ENCODE results near the gene DSCAM.

The DSCAM gene

GRCh38 chr21:40547906-40548513, 298.9 kb downstream of the DSCAM start:
- TF ChIP-seq TAF1 (IDR thresholded peaks at IDR 0.05; ENCODE audit: borderline replicate concordance, low read depth, low read length) (no peak), POLR2AphosphoS5 (IDR thresholded peaks at IDR 0.05; ENCODE audit: low read depth, low read length) (no peak), POLR2A (IDR thresholded peaks at IDR 0.05; ENCODE audit: low read depth, low read length) (no peak)
- DNase-seq (ENCODE audit: insufficient read length) (no peak), FAIRE-seq (no peak)

DNA sequence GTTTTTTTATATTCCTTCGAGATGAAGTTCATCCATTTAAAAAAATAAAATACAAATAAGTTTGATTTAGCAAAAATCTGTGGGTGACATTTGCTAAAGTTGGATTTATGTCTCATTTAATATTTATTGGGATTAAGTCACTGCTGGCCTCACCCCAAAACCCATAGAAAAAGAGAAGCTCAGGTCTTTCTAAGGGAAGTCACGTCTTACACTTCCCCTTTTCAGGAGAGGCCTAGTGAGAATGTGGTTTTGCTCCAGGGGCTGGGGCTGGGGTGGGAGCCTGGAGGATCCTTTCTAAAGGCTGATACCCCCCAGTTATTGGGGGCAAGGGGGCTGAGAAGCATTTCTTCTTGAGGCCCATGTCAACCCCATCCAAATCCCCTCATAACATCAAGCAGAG, 300.3 kb downstream of the DSCAM start:
- FAIRE-seq: no peak
- DNase-seq (ENCODE audit: insufficient read length): no peak
- TF ChIP-seq POLR2A (IDR thresholded peaks at IDR 0.05; ENCODE audit: low read depth, low read length) (no peak), POLR2AphosphoS5 (IDR thresholded peaks at IDR 0.05; ENCODE audit: low read depth, low read length) (no peak), TAF1 (IDR thresholded peaks at IDR 0.05; ENCODE audit: borderline replicate concordance, low read depth, low read length) (no peak)

DNA sequence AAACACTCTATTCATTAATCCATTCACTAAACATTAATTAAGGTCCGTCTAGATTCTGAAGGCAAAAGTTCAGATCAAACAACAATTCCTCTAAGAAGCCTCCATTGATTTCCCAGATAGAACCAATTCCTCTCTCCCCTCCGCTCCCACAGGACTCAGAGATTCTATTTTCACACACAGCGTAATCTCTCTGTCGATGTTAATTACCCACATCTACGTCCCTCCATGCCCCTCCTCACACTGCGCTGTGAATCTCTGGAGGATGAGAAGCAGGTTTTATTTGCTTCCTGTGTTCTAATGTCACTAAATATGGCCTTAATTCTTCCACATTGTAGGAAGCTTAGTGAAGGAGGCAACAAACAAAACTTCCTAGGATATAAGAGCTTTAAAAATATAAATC, 306.7 kb downstream of the DSCAM start:
- FAIRE-seq (no peak), DNase-seq (ENCODE audit: insufficient read length) (no peak)
- no peak for TF ChIP-seq POLR2A (IDR thresholded peaks at IDR 0.05; ENCODE audit: low read depth, low read length)
- no peak for TF ChIP-seq TAF1 (IDR thresholded peaks at IDR 0.05; ENCODE audit: borderline replicate concordance, low read depth, low read length)
- no peak for TF ChIP-seq POLR2AphosphoS5 (IDR thresholded peaks at IDR 0.05; ENCODE audit: low read depth, low read length)

DNA sequence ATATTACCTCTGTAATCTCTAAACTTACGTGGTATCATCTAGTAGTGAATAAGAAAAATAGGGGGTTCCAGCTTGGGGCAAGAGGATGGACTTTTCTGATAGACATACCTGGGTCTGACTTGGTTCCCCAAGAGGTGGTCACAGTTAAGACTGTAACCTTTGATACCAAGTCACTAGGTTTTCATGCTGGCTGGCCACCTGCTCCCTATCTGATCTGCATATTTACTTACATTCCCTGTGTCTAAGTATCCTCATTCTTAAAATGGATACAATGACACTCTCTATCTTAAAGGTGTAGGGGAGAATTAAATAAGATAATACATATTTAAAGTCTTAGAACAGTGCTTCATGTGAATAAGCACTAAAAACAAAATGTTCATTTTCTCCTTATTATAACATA, 312.1 kb downstream of the DSCAM start:
- TF ChIP-seq TAF1 (IDR thresholded peaks at IDR 0.05; ENCODE audit: borderline replicate concordance, low read depth, low read length): no peak
- no peak for TF ChIP-seq POLR2AphosphoS5 (IDR thresholded peaks at IDR 0.05; ENCODE audit: low read depth, low read length)
- no peak for TF ChIP-seq POLR2A (IDR thresholded peaks at IDR 0.05; ENCODE audit: low read depth, low read length)
- no peak for FAIRE-seq
- no peak for DNase-seq (ENCODE audit: insufficient read length)

DNA sequence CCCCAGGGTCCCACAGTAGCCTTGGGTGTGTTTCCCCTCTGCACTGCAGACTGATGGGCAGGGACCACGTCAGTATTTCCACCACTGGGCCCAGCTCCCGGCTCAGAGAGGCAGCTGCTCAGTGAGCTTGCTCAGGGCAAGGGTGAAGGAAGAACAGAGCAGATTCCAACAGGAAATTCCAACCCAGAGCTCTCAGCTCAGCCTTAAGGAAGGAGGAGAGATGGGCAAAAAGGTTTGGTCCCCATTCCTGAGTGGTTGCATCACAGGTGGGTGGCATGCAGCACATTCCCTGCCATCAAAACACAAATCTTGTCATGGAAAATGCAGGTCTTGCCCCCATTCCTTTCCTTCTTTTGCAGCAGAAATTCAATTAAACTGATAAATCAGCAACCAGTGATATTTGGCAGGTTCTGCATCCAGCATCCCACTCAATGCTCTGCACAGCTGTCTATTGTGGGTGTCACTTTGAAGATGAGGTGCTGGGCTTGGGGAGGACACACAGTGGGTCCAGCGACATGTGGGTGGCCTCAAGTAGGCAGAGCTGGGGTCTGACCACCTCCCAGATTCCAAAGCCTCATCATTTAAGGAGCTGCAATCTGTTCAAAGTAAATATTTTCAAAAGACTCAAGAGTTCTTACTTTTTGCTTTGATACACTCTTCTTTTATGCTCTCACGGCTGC, 315.4 kb downstream of the DSCAM start:
- TF ChIP-seq POLR2AphosphoS5 (IDR thresholded peaks at IDR 0.05; ENCODE audit: low read depth, low read length) (no peak), POLR2A (IDR thresholded peaks at IDR 0.05; ENCODE audit: low read depth, low read length) (no peak), TAF1 (IDR thresholded peaks at IDR 0.05; ENCODE audit: borderline replicate concordance, low read depth, low read length) (no peak)
- DNase-seq (ENCODE audit: insufficient read length) (no peak), FAIRE-seq (no peak)

DNA sequence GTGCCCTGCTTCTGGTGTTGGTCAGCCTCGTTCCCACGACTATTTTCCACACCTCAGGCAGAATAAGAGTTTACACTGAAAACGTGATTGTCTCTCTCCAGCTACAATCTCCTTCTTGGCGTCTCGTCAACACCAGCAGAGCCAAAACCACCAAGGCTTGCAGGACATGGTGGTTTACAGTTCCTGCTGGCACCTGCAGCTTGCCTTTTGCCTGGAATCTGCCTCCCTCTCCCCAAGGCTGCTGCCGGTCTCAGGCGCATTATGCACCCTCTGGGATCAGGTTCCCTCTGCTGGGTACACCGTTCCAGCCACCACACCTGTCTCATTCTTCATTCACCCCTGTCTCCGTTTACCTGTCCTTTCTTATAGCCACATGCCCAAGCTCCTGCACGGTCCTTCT, 315.9 kb downstream of the DSCAM start:
- no peak for TF ChIP-seq POLR2AphosphoS5 (IDR thresholded peaks at IDR 0.05; ENCODE audit: low read depth, low read length)
- FAIRE-seq (no peak), DNase-seq (ENCODE audit: insufficient read length) (no peak)

GRCh38 chr21:40517646-40518045, 329.3 kb downstream of the DSCAM start:
- DNase-seq (ENCODE audit: insufficient read length): no peak
- TF ChIP-seq POLR2A (IDR thresholded peaks at IDR 0.05; ENCODE audit: low read depth, low read length) (no peak), TAF1 (IDR thresholded peaks at IDR 0.05; ENCODE audit: borderline replicate concordance, low read depth, low read length) (no peak), POLR2AphosphoS5 (IDR thresholded peaks at IDR 0.05; ENCODE audit: low read depth, low read length) (no peak)
- FAIRE-seq: no peak

GRCh38 chr21:40516335-40516734, 330.6 kb downstream of the DSCAM start:
- no peak for FAIRE-seq

DNA sequence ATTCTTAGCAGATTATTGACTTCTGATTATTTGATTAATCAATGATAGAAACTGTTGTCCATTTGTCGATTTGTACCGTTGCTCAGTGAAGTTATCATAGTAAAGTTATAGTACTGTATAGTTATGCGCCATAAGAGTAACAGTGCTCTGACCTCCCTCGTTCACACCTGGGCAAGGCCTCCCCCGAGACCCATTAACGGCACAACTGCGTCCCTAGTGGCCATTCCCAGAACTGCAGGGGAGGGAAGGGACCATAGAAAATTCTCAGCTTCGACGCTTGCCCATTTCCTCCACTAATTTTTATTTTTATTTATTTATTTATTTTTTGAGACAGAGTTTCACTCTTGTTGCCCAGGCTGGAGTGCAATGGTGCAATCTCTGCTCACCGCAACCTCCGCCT, 334.4 kb downstream of the DSCAM start:
- DNase-seq (ENCODE audit: insufficient read length): no peak
- no peak for TF ChIP-seq POLR2A (IDR thresholded peaks at IDR 0.05; ENCODE audit: low read depth, low read length)
- no peak for FAIRE-seq

More at GRCh38 chr21:40516335-40516734, 330.6 kb downstream of the DSCAM start:
- DNase-seq (ENCODE audit: insufficient read length): no peak
- TF ChIP-seq POLR2A (IDR thresholded peaks at IDR 0.05; ENCODE audit: low read depth, low read length): no peak
- no peak for TF ChIP-seq TAF1 (IDR thresholded peaks at IDR 0.05; ENCODE audit: borderline replicate concordance, low read depth, low read length)
- TF ChIP-seq POLR2AphosphoS5 (IDR thresholded peaks at IDR 0.05; ENCODE audit: low read depth, low read length): no peak

- DNase-seq (ENCODE audit: insufficient read length) (no peak), FAIRE-seq (no peak)
- TF ChIP-seq POLR2AphosphoS5 (IDR thresholded peaks at IDR 0.05; ENCODE audit: low read depth, low read length) (no peak), POLR2A (IDR thresholded peaks at IDR 0.05; ENCODE audit: low read depth, low read length) (no peak)
These were observed 339.0 kb downstream of the DSCAM start for GRCh38 chr21:40507978-40508377.

- FAIRE-seq: no peak
- TF ChIP-seq POLR2A (IDR thresholded peaks at IDR 0.05; ENCODE audit: low read depth, low read length) (no peak), TAF1 (IDR thresholded peaks at IDR 0.05; ENCODE audit: borderline replicate concordance, low read depth, low read length) (no peak), POLR2AphosphoS5 (IDR thresholded peaks at IDR 0.05; ENCODE audit: low read depth, low read length) (no peak)
- no peak for DNase-seq (ENCODE audit: insufficient read length)
These were observed 341.3 kb downstream of the DSCAM start for GRCh38 chr21:40505681-40506080.

GRCh38 chr21:40505244-40505643, 341.7 kb downstream of the DSCAM start:
- no peak for FAIRE-seq
- TF ChIP-seq TAF1 (IDR thresholded peaks at IDR 0.05; ENCODE audit: borderline replicate concordance, low read depth, low read length): no peak
- TF ChIP-seq POLR2A (IDR thresholded peaks at IDR 0.05; ENCODE audit: low read depth, low read length): no peak
- TF ChIP-seq POLR2AphosphoS5 (IDR thresholded peaks at IDR 0.05; ENCODE audit: low read depth, low read length): no peak

More at GRCh38 chr21:40505244-40505643, 341.7 kb downstream of the DSCAM start:
- no peak for DNase-seq (ENCODE audit: insufficient read length)
